ENCODE results near the gene SLC4A8. TPM values are rescaled to one million over a fixed set of nuclear protein-coding genes. Genes with fewer than 3 reads are reported as not detected.

SLC4A8 gene
- total and polyA plus RNA-seq, 8 donors, result 0.29 to 9.7 (median 0.97) TPM

- no peak overlapping the region for H3K4me3 ChIP-seq
- H3K9me3 ChIP-seq, result no peaks in the 10 kb centered on the region
- H3K4me1 ChIP-seq, result peaks cover 0 to 68% (median 37%) of the 10 kb centered on the region in 4 donors
- DNase-seq, result peak; percentile 58 to 72
- H3K27me3 ChIP-seq, result peaks cover 0 to 40% (median 9%) of the 10 kb centered on the region in 3 donors
- TF ChIP-seq POLR2A (IDR thresholded peaks at IDR 0.05) (no peak), POLR2AphosphoS5 (IDR thresholded peaks at IDR 0.05) (peak in 2 of 3 donors; percentile 42 to 68)
- intact Hi-C loops (cut with DNase I; ENCODE audit: low total_unique reads), result no loop called here
- 33 to 70% (median 36%) methylated on average over 2 of the region's 2 CpGs for WGBS, 5 donors
- H3K27ac ChIP-seq, result peak overlapping the region; percentile 49 to 93 (median 86)
- no peaks in the 10 kb centered on the region for H3K36me3 ChIP-seq
These were observed 35.2 kb upstream of the SLC4A8 start for GRCh38 chr12:51389302-51389999.

DNA sequence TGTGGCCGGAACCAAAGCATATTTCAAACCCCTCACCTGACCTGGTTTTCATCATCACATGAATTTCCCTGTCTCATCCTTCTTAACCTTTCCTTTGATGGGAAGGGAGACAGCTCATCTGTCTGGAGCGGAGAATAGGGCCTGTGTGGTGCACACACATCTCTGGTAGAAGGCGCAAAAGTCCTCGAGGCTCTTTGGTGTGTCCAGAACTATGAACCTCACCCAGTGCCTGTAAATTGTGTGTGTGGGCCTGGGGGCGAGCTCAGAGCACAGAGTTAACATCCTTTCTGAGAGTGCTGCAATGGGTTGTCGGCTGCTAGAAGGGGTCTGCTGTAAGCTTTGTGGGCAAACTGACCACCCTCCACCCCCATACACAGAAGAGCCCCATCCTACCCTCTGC is 34.2 kb upstream of the SLC4A8 start:
- no peaks in the 10 kb centered on the region for H3K36me3 ChIP-seq
- H3K27ac ChIP-seq, result peak overlapping the region; percentile 70 to 93 (median 86)
- 64 to 81% (median 72%) methylated on average over 6 of the region's 6 CpGs for WGBS, 5 donors
- DNase-seq, result no peak
- H3K4me1 ChIP-seq, result peaks cover 0 to 68% (median 37%) of the 10 kb centered on the region in 4 donors
- H3K9me3 ChIP-seq, result no peaks in the 10 kb centered on the region
- intact Hi-C loops (cut with DNase I; ENCODE audit: low total_unique reads), result no loop called here
- TF ChIP-seq POLR2AphosphoS5 (IDR thresholded peaks at IDR 0.05) (no peak), EP300 (IDR thresholded peaks at IDR 0.05) (no peak), CTCF (IDR thresholded peaks at IDR 0.05) (no peak), POLR2A (IDR thresholded peaks at IDR 0.05) (no peak)
- H3K4me3 ChIP-seq, result peak overlapping the region; percentile 53 to 73 (median 57)
- H3K27me3 ChIP-seq, result peaks cover 0 to 40% (median 9%) of the 10 kb centered on the region in 3 donors

DNA sequence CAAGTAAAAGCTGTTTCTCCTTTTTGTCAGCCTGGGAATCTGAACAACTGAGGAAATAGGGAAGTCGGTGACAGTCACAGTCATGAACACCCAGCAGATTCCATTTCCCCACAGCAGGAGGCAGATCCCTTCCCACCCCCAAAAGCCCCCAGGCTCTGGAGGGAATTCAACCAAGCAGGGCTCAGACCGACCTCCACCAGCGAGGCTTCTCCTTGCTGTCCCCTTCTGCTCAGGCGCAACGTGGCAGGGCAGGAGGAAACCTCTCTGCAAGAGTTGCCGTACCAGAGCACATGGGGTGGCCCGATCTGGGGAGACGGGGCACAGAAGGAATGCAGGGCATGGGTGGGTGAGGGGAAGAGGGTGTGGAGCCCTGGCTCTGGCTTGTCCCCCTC is 33.7 kb upstream of the SLC4A8 start:
- Histone ChIP-seq H3K4me1 (peaks cover 0 to 68% (median 37%) of the 10 kb centered on the region in 4 donors), H3K27me3 (peaks cover 0 to 40% (median 9%) of the 10 kb centered on the region in 3 donors), H3K4me3 (peak overlapping the region; percentile 53 to 73 (median 57)), H3K27ac (peak overlapping the region; percentile 70 to 93 (median 86)), H3K9me3 (no peaks in the 10 kb centered on the region), H3K36me3 (no peaks in the 10 kb centered on the region)
- 5 to 26% (median 12%) methylated on average over 8 of the region's 8 CpGs for WGBS, 5 donors
- intact Hi-C loops (cut with DNase I; ENCODE audit: low total_unique reads), result no loop called here
- TF ChIP-seq POLR2A (IDR thresholded peaks at IDR 0.05), result no peak
- no peak for DNase-seq

DNA sequence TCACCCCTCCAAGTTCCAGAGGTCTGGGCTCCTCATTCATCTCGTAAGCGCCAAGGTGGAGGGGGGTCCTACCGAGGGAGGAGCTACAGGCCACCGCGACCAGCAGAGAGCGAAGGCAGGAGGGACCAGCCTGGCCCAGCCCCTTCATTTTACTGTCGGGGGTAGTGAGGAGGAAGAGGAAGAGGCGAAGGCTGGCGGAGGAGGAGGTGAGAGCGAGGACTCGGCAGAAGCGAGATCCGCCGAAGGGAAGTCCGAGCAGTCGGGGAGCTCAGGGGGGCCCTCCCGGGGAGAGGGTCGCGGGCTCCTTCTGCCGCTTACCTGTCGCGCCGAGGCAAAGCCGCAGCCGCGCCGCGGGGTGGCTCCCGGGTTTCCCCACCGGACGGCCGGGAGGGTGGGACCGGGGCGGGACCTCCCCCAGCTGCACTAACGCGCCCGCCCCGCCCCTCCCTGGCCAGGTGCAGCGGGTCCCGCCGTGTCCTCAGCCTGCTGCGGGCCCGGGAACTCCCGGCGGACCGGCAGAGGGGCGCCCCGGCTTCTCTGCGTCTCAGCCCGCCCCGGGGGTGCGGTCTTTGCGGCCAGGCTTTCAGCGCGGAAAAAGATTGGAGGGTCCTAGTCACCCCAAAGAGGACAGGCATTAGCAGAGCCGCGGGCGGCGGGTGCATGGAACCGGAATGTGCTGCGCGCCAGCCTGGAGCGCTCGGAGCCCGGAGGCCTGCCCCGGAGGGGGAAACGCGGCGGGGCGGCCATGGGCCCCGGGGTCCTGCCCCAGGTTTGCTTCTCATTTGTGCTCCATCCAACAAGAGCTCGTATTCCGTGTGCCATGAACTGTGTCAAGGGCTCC is 33.1 kb upstream of the SLC4A8 start, which contains the start of gene GALNT6:
TSS of gene GALNT6 (minus strand) at position 124 of the 841 bp plus-strand sequence. CDS start 11,625 bp downstream, outside the sequence.
- TF ChIP-seq CTCF (IDR thresholded peaks at IDR 0.05), result no peak
- peak in 1 of 4 donors; percentile 7 for TF ChIP-seq POLR2A (IDR thresholded peaks at IDR 0.05)
- peak in 1 of 3 donors; percentile 17 for TF ChIP-seq POLR2AphosphoS5 (IDR thresholded peaks at IDR 0.05)
- Histone ChIP-seq H3K4me1 (peaks cover 0 to 68% (median 36%) of the 10 kb centered on the region in 4 donors), H3K4me3 (peak within 1 kb of the TSS; percentile 53 to 73 (median 57)), H3K36me3 (no peaks in the 10 kb centered on the region), H3K27ac (peak within 1 kb of the TSS; percentile 70 to 93 (median 86)), H3K27me3 (peaks cover 0 to 40% (median 9%) of the 10 kb centered on the region in 3 donors), H3K9me3 (no peaks in the 10 kb centered on the region)
- intact Hi-C loops (cut with DNase I; ENCODE audit: low total_unique reads), result no loop called here
- WGBS, 5 donors, result 1% methylated on average over 51 to 73 of the region's 73 CpGs
- peak; percentile 82 to 90 for DNase-seq

GRCh38 chr12:51392556-51393237 is 31.9 kb upstream of the SLC4A8 start:
- DNase-seq, result peak in 1 of 2 donors; percentile 71
- WGBS, 5 donors, result 17 to 52% (median 26%) methylated on average over 22 of the region's 22 CpGs
- Histone ChIP-seq H3K4me1 (peaks cover 0 to 61% (median 33%) of the 10 kb centered on the region in 4 donors), H3K9me3 (no peaks in the 10 kb centered on the region), H3K27me3 (peaks cover 0 to 40% (median 9%) of the 10 kb centered on the region in 3 donors), H3K36me3 (no peaks in the 10 kb centered on the region), H3K4me3 (peak overlapping the region; percentile 53 to 73 (median 57)), H3K27ac (peak overlapping the region; percentile 70 to 93 (median 86))
- intact Hi-C loops (cut with DNase I; ENCODE audit: low total_unique reads), result no loop called here
- TF ChIP-seq POLR2A (IDR thresholded peaks at IDR 0.05), result no peak
- no peak for TF ChIP-seq POLR2AphosphoS5 (IDR thresholded peaks at IDR 0.05)
- TF ChIP-seq CTCF (IDR thresholded peaks at IDR 0.05), result no peak
- TF ChIP-seq EP300 (IDR thresholded peaks at IDR 0.05), result no peak
